Subcutaneous adipose tissue (tissue), 4 donors: ENCODE results near the gene PMM2. TPM values are rescaled to one million over a fixed set of nuclear protein-coding genes. Genes with fewer than 3 reads are reported as not detected.

Experiments used
- total RNA-seq, 4 donors: library from RNA; depleted of rRNA; stranded (reverse); fragments of >200 nt; gene quantifications; one replicate each; pipeline ENCODE4 v1.1.0, GENCODE V29; 2016
- TF ChIP-seq, protein P1 (sequence below): fragments of 450-650 bp; IDR thresholded peaks from one replicate; pipeline ENCODE4 v1.5.1; 2016; ENCODE audit warnings: low read depth, mild to moderate bottlenecking, control low read depth, antibody characterized with exemption, moderate library complexity

Gene PMM2
- 10 to 100 TPM; 25.2 to 46.3 (median 42.4) TPM for total RNA-seq

DNA sequence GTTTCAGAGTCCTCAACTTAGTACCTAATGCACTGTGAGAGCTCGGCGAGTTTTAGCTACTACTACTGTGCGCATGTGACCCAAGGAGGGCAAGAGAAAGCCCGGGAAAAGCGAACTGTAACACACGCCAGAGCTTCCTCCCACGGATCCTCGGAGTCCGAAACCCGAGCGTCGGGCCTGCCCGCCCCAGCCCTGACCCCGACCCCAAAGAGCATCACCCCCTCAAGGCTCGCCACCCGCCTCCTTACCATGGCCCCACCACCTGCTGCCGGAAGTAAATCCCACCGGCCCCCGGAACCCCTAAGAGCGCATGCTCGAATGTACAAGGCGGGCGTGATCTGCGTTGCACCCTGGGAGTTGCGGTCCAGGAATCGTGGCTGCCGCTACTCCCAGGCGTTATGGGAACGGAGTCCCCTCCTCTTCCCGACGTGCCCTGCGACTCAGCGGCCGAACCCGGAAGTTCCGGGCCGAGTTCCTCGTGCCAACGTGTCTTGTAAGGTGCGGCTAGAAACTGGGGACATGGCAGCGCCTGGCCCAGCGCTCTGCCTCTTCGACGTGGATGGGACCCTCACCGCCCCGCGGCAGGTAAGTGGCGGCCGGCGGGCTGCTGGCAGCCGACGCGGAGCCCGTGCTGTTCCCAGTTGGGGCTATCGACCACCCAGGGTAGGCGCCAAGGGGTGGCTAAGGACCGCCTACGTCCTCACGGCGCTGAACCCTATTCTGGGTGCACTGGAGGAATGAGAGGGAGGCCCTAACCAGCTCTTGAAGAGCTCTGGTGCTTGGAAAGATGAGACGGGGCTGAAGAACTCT, at the start of gene PMM2, which contains the start of gene TMEM186:
Gene PMM2 (plus strand): TSS at position 476 of the 810 bp plus-strand sequence. CDS start 44 bp downstream, at position 520.
Gene TMEM186 (minus strand): TSS at position 276 of the 810 bp plus-strand sequence. CDS start 25 bp downstream, at position 251.
- TF ChIP-seq, protein P1, sequence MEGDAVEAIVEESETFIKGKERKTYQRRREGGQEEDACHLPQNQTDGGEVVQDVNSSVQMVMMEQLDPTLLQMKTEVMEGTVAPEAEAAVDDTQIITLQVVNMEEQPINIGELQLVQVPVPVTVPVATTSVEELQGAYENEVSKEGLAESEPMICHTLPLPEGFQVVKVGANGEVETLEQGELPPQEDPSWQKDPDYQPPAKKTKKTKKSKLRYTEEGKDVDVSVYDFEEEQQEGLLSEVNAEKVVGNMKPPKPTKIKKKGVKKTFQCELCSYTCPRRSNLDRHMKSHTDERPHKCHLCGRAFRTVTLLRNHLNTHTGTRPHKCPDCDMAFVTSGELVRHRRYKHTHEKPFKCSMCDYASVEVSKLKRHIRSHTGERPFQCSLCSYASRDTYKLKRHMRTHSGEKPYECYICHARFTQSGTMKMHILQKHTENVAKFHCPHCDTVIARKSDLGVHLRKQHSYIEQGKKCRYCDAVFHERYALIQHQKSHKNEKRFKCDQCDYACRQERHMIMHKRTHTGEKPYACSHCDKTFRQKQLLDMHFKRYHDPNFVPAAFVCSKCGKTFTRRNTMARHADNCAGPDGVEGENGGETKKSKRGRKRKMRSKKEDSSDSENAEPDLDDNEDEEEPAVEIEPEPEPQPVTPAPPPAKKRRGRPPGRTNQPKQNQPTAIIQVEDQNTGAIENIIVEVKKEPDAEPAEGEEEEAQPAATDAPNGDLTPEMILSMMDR = no peak

DNA sequence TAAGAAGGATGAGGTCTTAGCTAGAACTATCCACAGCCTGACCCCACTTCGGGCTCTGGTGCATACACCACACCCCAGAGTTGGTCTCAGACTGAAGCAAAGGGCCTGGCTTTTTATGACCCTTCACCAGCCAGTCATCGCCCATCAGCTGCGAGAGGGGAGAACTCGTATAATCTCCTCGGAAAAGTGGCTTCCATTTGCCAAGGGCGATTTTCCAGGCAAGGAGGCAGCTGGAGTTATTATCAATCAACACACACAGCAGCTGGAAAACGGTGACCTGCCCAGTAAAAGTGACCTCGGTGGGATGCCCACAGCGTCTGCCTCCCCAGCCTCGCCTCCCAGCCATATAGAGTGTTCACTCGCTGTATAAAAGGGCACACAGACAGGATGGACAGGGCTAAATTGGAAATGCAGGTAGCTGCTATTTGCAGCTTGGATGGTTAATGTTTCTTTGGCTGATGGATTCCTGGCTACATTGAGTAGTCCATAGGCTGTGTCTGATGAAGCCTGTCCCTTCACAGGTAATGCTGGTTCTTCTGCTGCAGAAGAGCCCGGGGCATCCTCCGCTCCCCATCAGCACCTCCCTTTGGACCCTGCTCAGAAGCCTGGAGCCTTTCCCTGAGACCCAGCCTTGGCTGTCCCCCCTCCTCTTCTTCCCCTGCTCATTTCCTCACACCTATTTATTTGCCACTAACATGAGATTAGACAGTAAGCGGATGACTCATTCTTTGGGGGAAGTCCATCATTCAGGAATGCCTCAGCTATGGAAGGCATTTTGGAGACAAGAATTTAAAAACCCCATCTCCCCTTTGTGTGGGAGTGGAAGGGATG, 45.9 kb upstream of the PMM2 start:
- TF ChIP-seq, protein P1 = no peak

DNA sequence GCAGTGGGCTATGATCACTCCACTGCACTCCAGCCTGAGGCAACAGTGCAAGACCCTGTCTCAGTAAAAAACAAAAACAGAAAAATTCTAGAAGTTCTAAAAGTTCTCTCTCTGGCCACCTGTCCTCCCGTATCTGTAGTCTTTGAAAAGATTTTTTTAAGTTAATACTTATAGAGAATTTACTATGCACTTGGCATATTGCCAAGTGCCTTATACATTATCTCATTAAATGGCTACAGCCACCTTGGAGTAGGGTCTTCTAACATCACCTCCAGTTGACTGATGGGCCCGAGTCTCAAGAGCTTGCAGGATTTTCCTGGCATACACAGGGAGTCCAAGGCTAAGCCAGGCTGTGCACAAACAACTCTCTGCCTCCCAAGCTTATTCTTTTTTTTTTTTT, 44.9 kb upstream of the PMM2 start:
- TF ChIP-seq, protein P1 = no peak

DNA sequence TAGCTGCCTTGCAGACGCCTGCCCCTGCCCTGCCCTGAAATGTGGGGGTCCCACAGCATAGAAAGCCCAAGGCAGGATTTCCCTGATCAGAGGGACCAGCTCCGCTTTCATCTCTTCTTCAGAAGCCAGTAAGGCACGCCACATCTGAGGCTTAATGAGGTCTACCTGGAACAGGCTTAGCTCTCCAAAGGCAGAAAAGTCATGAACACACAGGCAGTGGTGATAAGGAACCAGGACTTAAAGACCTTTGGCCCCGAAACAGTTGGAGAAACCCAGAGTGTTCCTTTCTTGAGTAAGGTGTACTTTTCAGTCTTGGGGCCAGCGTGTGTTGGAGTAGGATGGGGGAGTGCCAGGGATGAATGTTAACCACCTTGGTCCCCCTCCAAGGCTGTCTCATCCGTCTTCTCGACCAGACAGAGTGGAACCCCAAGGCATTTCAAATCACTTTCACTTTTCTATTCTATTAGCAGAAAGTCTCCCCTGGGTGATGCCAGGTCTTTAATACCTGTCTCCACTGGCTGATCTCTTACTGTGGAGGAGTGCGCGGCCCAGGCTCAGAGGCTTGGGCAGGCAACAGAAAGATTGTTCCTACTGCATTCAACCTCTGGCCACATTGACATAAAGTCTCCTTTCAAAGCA, 44.1 kb upstream of the PMM2 start:
- TF ChIP-seq, protein P1 = no peak

DNA sequence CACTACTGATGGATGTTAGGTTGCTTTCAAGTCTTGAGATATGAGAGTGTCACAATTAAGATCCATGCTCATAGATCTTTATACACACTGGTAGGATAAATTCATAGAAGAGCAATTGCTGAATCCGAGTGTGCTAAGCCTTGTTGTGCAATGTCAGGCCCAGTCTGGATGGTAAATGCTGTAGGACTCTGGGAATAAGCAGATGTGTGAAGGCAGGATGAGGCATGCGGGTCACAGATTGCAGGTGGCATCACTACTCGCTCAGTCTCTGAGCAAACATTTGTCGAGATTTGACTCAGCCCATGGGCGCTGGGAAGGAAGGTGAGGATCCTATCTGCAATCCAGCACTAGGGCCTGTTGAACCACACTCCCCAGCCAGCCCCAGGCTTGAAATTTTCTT, 40.9 kb upstream of the PMM2 start:
- TF ChIP-seq, protein P1 = no peak

DNA sequence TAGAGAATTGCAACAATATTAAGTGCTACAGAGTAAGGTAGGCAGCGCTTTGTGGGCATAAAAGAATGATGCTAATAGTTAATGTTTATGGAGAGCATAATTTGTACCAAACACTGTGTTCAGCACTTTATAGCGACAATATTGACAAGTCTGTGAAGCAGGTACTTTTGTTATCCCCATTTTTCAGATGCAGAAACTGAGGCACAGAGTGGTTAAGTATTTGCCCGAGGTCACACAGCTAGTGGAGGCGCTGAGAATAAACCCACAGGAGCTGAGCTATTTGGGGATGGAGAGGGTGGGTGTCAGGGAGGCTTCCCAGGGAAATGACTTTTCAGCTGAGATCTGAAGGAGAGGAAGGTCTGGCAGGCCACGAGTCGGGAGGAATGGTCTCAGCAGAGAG, 39.6 kb upstream of the PMM2 start:
- TF ChIP-seq, protein P1 = no peak
